OCI-LY7 (cell line): ENCODE measurements around the gene ANKRD36. TPM values are rescaled to one million over a fixed set of nuclear protein-coding genes. Genes with fewer than 3 reads are reported as not detected.
"Not testable (repeated sequence)": the region's sequence is repeated elsewhere in the genome, so short reads cannot be mapped to it uniquely, and the experiment has no call there.

Source experiments
- BruUV-seq: library from RNA; stranded (reverse); fragments of 400-500 nt; replicated peaks from 2 replicates; lab custom pipeline; 2021; lab: Mats Ljungman, UMichigan
- CTCF ChIA-PET: fragments of 300-600 bp; sonication (Branson Sonifier 250); formaldehyde crosslinking; loops from one replicate; lab custom pipeline; 2022; ENCODE audit warnings: antibody characterized with exemption; ENCODE audit not compliant: unreplicated experiment; lab: Charles Lee
- POLR2A ChIA-PET: fragments of 300-600 bp; sonication (Branson Sonifier 250); formaldehyde crosslinking; loops from one replicate; lab custom pipeline; 2022; ENCODE audit warnings: antibody characterized with exemption; lab: Charles Lee
- DNase-seq: peaks from one replicate; pipeline ENCODE4 v3.0.0-alpha.2; 2015; ENCODE audit warnings: low spot score
- H2AFZ ChIP-seq: fragments of 200-600 bp; sonication (generic), shearing (Covaris generic); 2 replicates; pipeline ENCODE4 v1.6.1; 2014; ENCODE audit warnings: mild to moderate bottlenecking, antibody characterized with exemption, low read length, moderate library complexity
- H3K27ac ChIP-seq: fragments of 200-600 bp; sonication (generic); 2 replicates; pipeline ENCODE4 v1.5.1; 2014; ENCODE audit warnings: mixed run types, low read depth, mild to moderate bottlenecking, moderate library complexity, low read length, inconsistent platforms; ENCODE audit not compliant: poor library complexity, severe bottlenecking
- H3K36me3 ChIP-seq: fragments of 200-600 bp; sonication (generic); 2 replicates; pipeline ENCODE4 v1.6.1; 2014; ENCODE audit warnings: mild to moderate bottlenecking, antibody characterized with exemption, low read length, moderate library complexity, mixed read lengths; ENCODE audit not compliant: insufficient read depth
- H3K4me1 ChIP-seq: fragments of 200-600 bp; sonication (generic); 2 replicates; pipeline ENCODE4 v1.5.1; 2014; ENCODE audit warnings: mild to moderate bottlenecking, low read length; ENCODE audit not compliant: insufficient read depth, poor library complexity, severe bottlenecking
- H3K4me2 ChIP-seq: fragments of 200-600 bp; sonication (generic); 2 replicates; pipeline ENCODE4 v1.6.1; 2014; ENCODE audit warnings: mild to moderate bottlenecking, low read length
- H3K4me3 ChIP-seq: fragments of 200-600 bp; sonication (generic); 2 replicates; pipeline ENCODE4 v1.5.1; 2014; ENCODE audit warnings: mild to moderate bottlenecking, low read depth, low read length; ENCODE audit not compliant: poor library complexity, severe bottlenecking
- H3K79me2 ChIP-seq: fragments of 200-600 bp; sonication (generic); 2 replicates; pipeline ENCODE4 v1.6.1; 2016; ENCODE audit warnings: low read depth, mild to moderate bottlenecking, low read length, moderate library complexity, mixed read lengths; ENCODE audit not compliant: insufficient read depth
- H3K9me2 ChIP-seq: fragments of 200-600 bp; sonication (generic); 2 replicates; pipeline ENCODE4 v1.6.1; 2016; ENCODE audit warnings: mild to moderate bottlenecking, low read length, mixed read lengths; ENCODE audit not compliant: insufficient read depth
- H3K9me3 ChIP-seq: fragments of 200-600 bp; sonication (generic); 2 replicates; pipeline ENCODE4 v1.6.1; 2014; ENCODE audit warnings: mild to moderate bottlenecking, mixed run types, low read length, mixed read lengths
- H4K20me1 ChIP-seq: fragments of 200-600 bp; sonication (generic); 2 replicates; pipeline ENCODE4 v1.6.1; 2014; ENCODE audit warnings: mild to moderate bottlenecking, antibody characterized with exemption, low read length, moderate library complexity, mixed read lengths; ENCODE audit not compliant: insufficient read depth
- EZH2phosphoT487 ChIP-seq: fragments of 200-600 bp; sonication (generic); IDR thresholded peaks from 2 replicates; pipeline ENCODE4 v1.6.1; 2018; ENCODE audit warnings: low read depth, borderline replicate concordance, mild to moderate bottlenecking, mixed run types, antibody characterized with exemption, low read length, moderate library complexity, mixed read lengths
- intact Hi-C: fragments of 100-400 bp; cut with micrococcal nuclease; formaldehyde crosslinking; loops from one replicate; pipeline ENCODE4 v1.10.0; 2022; ENCODE audit not compliant: unreplicated experiment
- total RNA-seq, 2 experiments: library from RNA; depleted of rRNA in 1 of 2; stranded (reverse); fragments of >200 nt in 1 of 2; shearing (Covaris generic) in 1 of 2; gene quantifications; 2 replicates each; pipeline ENCODE4 v1.2.3, GENCODE V29; 2014 to 2022
- TF ChIP-seq, protein P1 (sequence below): fragments of 200-600 bp; sonication (generic); conservative IDR thresholded peaks from 2 replicates; pipeline ENCODE4 v1.5.1; 2014; ENCODE audit warnings: mild to moderate bottlenecking, antibody characterized with exemption, low read length, moderate library complexity, mixed read lengths

ANKRD36 gene
- total RNA-seq, 2 experiments from 2014 or later: 60.5 to 63.7 TPM

DNA sequence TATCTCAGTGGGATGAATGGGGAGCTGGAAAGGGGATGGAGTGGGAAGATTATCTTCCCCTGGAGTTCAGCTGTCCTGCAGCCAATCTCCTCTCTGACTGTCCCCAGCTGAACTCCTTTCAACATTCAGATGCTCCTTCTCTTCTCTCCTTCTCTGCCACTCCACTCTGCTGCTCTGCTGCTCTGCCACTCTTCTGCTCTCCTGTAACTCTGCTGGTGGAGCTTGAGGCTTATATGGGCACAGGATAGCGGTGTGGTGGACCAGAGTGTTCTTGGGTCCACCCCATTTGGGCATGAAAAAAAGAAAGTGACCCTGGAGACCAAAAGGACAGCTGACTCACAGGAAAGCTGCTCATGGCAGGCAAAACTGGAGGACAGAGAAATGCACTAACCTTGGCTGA, 44.9 kb upstream of the ANKRD36 start:
- ChIA-PET POLR2A (no interaction called here), CTCF (no interaction called here)
- Histone ChIP-seq H3K4me3 (no peak overlapping the region), H2AFZ (no peak overlapping the region), H3K9me3 (0 out of 2 replicates have a peak, but pooled peaks cover 8% of the 10 kb centered on the region), H3K9me2 (no peaks in the 10 kb centered on the region), H4K20me1 (no peaks in the 10 kb centered on the region), H3K27ac (no peak overlapping the region), H3K4me2 (no peak overlapping the region), H3K79me2 (no peaks in the 10 kb centered on the region), H3K36me3 (no peaks in the 10 kb centered on the region), H3K4me1 (no peaks in the 10 kb centered on the region)
- intact Hi-C loops: no loop called here
- no TSS peak for BruUV-seq
- TF ChIP-seq, protein P1, sequence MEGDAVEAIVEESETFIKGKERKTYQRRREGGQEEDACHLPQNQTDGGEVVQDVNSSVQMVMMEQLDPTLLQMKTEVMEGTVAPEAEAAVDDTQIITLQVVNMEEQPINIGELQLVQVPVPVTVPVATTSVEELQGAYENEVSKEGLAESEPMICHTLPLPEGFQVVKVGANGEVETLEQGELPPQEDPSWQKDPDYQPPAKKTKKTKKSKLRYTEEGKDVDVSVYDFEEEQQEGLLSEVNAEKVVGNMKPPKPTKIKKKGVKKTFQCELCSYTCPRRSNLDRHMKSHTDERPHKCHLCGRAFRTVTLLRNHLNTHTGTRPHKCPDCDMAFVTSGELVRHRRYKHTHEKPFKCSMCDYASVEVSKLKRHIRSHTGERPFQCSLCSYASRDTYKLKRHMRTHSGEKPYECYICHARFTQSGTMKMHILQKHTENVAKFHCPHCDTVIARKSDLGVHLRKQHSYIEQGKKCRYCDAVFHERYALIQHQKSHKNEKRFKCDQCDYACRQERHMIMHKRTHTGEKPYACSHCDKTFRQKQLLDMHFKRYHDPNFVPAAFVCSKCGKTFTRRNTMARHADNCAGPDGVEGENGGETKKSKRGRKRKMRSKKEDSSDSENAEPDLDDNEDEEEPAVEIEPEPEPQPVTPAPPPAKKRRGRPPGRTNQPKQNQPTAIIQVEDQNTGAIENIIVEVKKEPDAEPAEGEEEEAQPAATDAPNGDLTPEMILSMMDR: no peak
- TF ChIP-seq EZH2phosphoT487: no peak
- DNase-seq: no peak

DNA sequence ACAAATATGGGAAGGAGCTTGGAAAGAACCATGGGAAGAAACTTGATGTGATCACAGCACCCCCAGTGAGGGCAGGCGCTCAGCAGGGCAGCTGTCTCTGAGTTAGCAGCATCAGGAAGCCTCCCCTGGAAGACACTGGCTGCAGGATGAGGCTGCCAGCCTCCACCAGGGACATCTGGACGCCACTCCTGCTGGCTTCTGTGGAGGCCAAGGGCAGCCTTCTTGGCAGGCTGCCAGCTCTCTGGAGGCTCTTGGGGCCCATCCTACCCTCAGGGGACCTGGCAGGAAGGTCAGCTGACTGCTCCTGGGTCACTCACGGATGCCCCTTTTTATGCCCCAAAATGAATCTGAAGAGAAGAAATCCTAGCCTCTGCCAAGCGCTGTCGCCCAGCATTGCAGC, 44.2 kb upstream of the ANKRD36 start:
- H3K4me1 ChIP-seq, H2AFZ ChIP-seq, H3K9me3 ChIP-seq, H3K4me2 ChIP-seq, BruUV-seq, H3K79me2 ChIP-seq, intact Hi-C loops, CTCF ChIA-PET, H3K9me2 ChIP-seq, POLR2A ChIA-PET, DNase-seq, H4K20me1 ChIP-seq, H3K4me3 ChIP-seq, H3K36me3 ChIP-seq, H3K27ac ChIP-seq: not testable (repeated sequence)

DNA sequence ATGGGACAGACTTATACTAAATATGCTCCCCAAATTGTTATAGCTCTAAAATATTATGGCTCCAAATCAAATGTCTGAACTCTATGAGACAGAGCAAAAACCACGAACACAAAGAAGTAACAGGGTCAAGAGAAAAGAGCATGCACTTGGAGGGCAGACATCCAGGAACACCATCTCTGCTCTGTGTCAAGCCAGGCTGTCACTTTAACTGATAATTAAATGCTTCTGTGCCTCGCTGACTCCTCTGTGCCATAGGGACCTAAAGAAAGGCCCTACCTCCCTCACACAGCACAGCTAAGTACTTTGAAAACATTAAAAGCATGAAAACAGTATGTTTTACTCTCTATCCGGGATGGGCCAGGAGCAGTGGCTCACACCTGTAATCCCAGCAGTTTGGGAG, 42.0 kb upstream of the ANKRD36 start:
- H3K4me1 ChIP-seq, H3K4me2 ChIP-seq, H3K79me2 ChIP-seq, H3K4me3 ChIP-seq, POLR2A ChIA-PET, CTCF ChIA-PET, H3K9me2 ChIP-seq, DNase-seq, H3K9me3 ChIP-seq, H3K27ac ChIP-seq, H3K36me3 ChIP-seq, H4K20me1 ChIP-seq, H2AFZ ChIP-seq, BruUV-seq, intact Hi-C loops: not testable (repeated sequence)

DNA sequence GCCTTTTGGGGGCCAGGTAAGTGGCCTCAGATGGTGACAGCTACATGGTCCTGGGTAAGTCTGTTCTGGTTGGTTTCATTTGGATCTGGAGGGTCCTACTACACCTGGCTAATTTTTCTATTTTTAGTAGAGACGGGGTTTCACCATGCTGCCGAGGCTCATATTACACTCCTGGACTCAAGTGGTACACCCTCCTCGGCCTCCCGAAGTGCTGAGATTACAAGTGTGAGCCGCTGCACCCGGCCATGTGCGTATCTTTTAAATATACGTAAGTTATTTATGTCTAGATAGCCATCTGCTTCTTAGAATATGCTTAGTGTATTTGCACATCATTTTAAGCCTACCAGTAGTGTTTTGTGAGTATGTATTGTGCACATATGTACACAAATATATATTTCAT, 35.7 kb upstream of the ANKRD36 start:
- H3K9me2 ChIP-seq, H3K79me2 ChIP-seq, CTCF ChIA-PET, POLR2A ChIA-PET, intact Hi-C loops, H3K36me3 ChIP-seq, H2AFZ ChIP-seq, H3K4me2 ChIP-seq, H3K4me3 ChIP-seq, H3K4me1 ChIP-seq, H4K20me1 ChIP-seq, H3K27ac ChIP-seq, H3K9me3 ChIP-seq, DNase-seq, BruUV-seq: not testable (repeated sequence)

DNA sequence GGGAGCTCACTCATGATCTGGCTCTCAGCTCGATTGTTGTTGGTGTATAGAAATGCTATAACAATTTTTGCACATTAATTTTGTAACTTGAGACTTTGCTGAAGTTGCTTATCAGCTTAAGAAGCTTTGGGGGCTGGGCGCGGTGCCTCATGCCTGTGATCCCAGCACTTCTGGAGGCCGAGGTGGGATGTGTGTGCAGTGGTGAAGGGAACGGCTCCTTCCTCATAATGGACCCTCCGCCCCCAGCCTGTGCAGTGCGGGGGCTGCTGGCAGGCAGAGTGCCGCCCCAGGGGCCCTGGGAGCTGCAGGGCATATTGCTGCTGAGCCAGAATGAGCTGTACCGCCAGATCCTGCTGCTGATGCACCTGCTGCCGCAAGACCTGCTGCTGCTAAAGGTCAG, 32.1 kb upstream of the ANKRD36 start:
- BruUV-seq, H3K79me2 ChIP-seq, H3K4me1 ChIP-seq, H3K4me2 ChIP-seq, DNase-seq, H2AFZ ChIP-seq, H3K36me3 ChIP-seq, H3K27ac ChIP-seq, POLR2A ChIA-PET, intact Hi-C loops, H3K4me3 ChIP-seq, H4K20me1 ChIP-seq, H3K9me2 ChIP-seq, CTCF ChIA-PET, H3K9me3 ChIP-seq: not testable (repeated sequence)
